ENCODE results near the gene MIA2. TPM values are rescaled to one million over a fixed set of nuclear protein-coding genes. Genes with fewer than 3 reads are reported as not detected.

MIA2 gene
- total and polyA plus RNA-seq, 9 of the 15 experiments (the other 6 are each of a cell fraction or from before 2014, with no cell fraction given), result 6.0 to 21.8 (median 12.8) TPM

DNA sequence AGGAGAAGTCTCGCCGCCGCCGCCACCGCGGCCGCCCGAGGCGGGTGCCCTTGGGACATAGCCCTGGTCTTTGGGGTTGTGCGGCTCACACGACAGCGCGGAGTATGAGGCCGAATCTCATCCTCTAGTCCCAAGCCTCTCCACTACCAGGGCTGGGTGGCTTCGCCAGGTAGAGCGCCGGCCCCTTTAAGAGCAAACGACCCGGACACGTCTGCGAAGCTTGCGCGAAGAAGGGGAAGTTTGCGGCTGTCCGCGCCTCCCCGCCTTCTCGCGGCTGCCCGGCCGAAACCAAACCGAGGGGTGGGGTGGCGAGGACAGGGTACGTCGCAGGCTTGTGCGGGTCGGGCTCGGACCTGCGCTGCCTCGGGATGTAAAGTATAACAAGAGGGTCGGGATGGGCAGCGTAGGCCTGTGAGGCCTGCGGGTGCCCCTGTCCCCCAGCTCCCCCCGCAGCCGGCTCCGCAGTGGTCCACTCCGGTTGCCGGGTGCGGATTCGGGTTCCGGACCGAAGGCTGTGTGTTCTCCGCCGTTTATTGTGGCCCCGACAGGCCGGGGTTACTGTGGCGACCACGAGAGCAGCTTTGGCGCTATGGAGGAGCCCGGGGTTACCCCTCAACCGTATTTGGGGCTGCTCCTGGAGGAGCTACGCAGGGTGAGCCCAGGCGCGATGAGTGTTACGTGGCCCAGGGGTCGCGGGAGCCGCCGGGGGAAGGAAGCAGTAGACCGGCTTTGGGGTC, 33.3 kb downstream of the MIA2 start (continued):
- TF ChIP-seq, protein P1, sequence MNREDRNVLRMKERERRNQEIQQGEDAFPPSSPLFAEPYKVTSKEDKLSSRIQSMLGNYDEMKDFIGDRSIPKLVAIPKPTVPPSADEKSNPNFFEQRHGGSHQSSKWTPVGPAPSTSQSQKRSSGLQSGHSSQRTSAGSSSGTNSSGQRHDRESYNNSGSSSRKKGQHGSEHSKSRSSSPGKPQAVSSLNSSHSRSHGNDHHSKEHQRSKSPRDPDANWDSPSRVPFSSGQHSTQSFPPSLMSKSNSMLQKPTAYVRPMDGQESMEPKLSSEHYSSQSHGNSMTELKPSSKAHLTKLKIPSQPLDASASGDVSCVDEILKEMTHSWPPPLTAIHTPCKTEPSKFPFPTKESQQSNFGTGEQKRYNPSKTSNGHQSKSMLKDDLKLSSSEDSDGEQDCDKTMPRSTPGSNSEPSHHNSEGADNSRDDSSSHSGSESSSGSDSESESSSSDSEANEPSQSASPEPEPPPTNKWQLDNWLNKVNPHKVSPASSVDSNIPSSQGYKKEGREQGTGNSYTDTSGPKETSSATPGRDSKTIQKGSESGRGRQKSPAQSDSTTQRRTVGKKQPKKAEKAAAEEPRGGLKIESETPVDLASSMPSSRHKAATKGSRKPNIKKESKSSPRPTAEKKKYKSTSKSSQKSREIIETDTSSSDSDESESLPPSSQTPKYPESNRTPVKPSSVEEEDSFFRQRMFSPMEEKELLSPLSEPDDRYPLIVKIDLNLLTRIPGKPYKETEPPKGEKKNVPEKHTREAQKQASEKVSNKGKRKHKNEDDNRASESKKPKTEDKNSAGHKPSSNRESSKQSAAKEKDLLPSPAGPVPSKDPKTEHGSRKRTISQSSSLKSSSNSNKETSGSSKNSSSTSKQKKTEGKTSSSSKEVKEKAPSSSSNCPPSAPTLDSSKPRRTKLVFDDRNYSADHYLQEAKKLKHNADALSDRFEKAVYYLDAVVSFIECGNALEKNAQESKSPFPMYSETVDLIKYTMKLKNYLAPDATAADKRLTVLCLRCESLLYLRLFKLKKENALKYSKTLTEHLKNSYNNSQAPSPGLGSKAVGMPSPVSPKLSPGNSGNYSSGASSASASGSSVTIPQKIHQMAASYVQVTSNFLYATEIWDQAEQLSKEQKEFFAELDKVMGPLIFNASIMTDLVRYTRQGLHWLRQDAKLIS (CRISPR knock-in tag; IDR thresholded peaks at IDR 0.05), result no peak; the same call in 1 of the 2 replicates
- peak; percentile 35 for TF ChIP-seq TAF1 (IDR thresholded peaks at IDR 0.05; ENCODE audit: control insufficient read depth, extremely low read depth, insufficient read depth, low read length, severe bottlenecking)
- peak; percentile 63 for TF ChIP-seq LCOR (CRISPR knock-in tag; IDR thresholded peaks at IDR 0.05)
- no peak for TF ChIP-seq ZNF707 (CRISPR knock-in tag; conservative IDR thresholded peaks at IDR 0.05)
- no peak for TF ChIP-seq PTRF (tag; IDR thresholded peaks at IDR 0.05)
- TF ChIP-seq, protein P2, sequence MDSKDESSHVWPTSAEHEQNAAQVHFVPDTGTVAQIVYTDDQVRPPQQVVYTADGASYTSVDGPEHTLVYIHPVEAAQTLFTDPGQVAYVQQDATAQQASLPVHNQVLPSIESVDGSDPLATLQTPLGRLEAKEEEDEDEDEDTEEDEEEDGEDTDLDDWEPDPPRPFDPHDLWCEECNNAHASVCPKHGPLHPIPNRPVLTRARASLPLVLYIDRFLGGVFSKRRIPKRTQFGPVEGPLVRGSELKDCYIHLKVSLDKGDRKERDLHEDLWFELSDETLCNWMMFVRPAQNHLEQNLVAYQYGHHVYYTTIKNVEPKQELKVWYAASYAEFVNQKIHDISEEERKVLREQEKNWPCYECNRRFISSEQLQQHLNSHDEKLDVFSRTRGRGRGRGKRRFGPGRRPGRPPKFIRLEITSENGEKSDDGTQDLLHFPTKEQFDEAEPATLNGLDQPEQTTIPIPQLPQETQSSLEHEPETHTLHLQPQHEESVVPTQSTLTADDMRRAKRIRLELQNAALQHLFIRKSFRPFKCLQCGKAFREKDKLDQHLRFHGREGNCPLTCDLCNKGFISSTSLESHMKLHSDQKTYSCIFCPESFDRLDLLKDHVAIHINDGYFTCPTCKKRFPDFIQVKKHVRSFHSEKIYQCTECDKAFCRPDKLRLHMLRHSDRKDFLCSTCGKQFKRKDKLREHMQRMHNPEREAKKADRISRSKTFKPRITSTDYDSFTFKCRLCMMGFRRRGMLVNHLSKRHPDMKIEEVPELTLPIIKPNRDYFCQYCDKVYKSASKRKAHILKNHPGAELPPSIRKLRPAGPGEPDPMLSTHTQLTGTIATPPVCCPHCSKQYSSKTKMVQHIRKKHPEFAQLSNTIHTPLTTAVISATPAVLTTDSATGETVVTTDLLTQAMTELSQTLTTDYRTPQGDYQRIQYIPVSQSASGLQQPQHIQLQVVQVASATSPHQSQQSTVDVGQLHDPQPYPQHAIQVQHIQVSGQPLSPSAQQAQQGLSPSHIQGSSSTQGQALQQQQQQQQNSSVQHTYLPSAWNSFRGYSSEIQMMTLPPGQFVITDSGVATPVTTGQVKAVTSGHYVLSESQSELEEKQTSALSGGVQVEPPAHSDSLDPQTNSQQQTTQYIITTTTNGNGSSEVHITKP (IDR thresholded peaks at IDR 0.05; ENCODE audit: partially characterized antibody), result peak; percentile 99
- TF ChIP-seq SMARCE1 (IDR thresholded peaks at IDR 0.05), result no peak
- 0 out of 2 replicates have a peak, but pooled peaks have one; percentile 37 for TF ChIP-seq SREBF1 (IDR thresholded peaks at IDR 0.05; ENCODE audit: borderline replicate concordance, low read depth, low read length)
- TF ChIP-seq USF2 (CRISPR knock-in tag; IDR thresholded peaks at IDR 0.05), result no peak
- no peak for TF ChIP-seq GABPB2 (CRISPR knock-in tag; conservative IDR thresholded peaks at IDR 0.05)
- peak; percentile 91 for TF ChIP-seq ZSCAN29 (IDR thresholded peaks at IDR 0.05)
- TF ChIP-seq ZSCAN32 (CRISPR knock-in tag; IDR thresholded peaks at IDR 0.05), result no peak
- TF ChIP-seq ZC3H8 (IDR thresholded peaks at IDR 0.05), result no peak
- TF ChIP-seq, protein P3, sequence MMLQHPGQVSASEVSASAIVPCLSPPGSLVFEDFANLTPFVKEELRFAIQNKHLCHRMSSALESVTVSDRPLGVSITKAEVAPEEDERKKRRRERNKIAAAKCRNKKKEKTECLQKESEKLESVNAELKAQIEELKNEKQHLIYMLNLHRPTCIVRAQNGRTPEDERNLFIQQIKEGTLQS (IDR thresholded peaks at IDR 0.05), result no peak; the same call in 1 of the 2 replicates
- TF ChIP-seq, protein P3 (CRISPR knock-in tag; conservative IDR thresholded peaks at IDR 0.05), result no peak
- no peak for TF ChIP-seq ZNF140 (CRISPR knock-in tag; IDR thresholded peaks at IDR 0.05)
- TF ChIP-seq ZNF785 (CRISPR knock-in tag; IDR thresholded peaks at IDR 0.05), result no peak
- TF ChIP-seq ZNF143 (CRISPR knock-in tag; IDR thresholded peaks at IDR 0.05), result no peak
- no peak for TF ChIP-seq ZNF551 (CRISPR knock-in tag; IDR thresholded peaks at IDR 0.05)
- TF ChIP-seq CTBP1 (IDR thresholded peaks at IDR 0.05; ENCODE audit: borderline replicate concordance), result peak; percentile 37; the same call in 1 of the 2 replicates
